ENCODE results near the gene STXBP4. TPM values are rescaled to one million over a fixed set of nuclear protein-coding genes. Genes with fewer than 3 reads are reported as not detected.

Gene STXBP4
- total RNA-seq, 6 experiments from 2014 or later: 9.4 to 12.9 (median 11.4) TPM

DNA sequence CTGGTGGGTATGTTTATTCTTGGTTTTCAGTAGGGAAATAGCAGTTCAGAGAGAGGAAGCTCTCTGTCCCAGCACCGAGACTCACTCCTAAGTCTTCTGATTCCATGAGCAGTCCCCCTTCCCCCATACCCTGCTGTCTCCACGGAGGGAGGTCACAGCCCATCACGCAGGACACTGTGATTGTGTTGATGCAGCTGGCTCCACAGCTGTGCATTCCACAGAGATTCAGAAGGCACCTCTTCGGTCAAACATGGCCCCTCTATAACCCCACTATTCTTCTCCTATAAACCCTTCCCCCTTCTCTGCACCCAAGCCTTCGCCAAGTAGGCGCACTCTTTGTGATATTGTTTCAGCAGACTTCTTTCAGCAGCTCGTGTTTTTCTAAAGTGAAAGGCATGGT, 191.9 kb downstream of the STXBP4 start:
- no peak overlapping the region for H3K4me3 Mint-ChIP-seq
- H3K4me1 Mint-ChIP-seq (ENCODE audit: low read depth): peaks cover 53% of the 10 kb centered on the region
- H3K27me3 Mint-ChIP-seq (ENCODE audit: insufficient read depth): no peaks in the 10 kb centered on the region
- DNase-seq: no peak
- H3K27ac Mint-ChIP-seq: no peak overlapping the region
- no peak for TF ChIP-seq CTCF (IDR thresholded peaks at IDR 0.05)
- peaks cover 4% of the 10 kb centered on the region; the same call in 1 of the 2 replicates for H3K36me3 Mint-ChIP-seq (ENCODE audit: low read depth)
- H3K9me3 Mint-ChIP-seq: no peaks in the 10 kb centered on the region

DNA sequence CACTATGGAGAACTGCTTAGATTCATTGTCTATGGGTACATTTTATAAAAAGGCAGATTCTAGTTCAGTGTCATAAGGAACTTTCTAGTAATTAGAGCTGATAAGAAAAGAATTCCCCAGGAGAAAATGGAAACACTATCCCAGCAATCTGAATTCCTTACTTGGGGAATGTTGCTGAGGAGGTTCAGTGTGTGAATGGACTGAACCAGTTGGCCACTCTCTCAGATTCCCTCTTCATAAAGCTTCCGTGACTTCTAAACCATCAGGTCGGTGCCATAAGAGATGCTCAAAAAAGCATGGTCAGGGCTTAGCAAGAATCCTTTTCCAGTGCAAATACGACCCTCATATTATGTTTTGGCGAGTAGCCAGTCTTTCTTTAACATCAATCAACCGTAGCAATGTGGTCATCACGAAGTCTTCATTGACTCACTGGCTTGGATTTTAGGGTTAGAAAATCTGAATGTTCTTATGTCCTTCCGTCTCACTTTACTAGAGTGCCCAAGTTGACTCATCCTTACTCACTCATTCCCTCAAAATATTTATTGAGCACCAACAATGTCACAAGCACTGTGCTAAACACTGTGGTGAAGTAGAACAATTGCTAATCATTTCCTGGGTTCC, 193.5 kb downstream of the STXBP4 start:
- H3K36me3 Mint-ChIP-seq (ENCODE audit: low read depth): peaks cover 4% of the 10 kb centered on the region; the same call in 1 of the 2 replicates
- H3K4me1 Mint-ChIP-seq (ENCODE audit: low read depth): peaks cover 53% of the 10 kb centered on the region
- H3K4me3 Mint-ChIP-seq: no peak overlapping the region
- H3K9me3 Mint-ChIP-seq: no peaks in the 10 kb centered on the region
- H3K27me3 Mint-ChIP-seq (ENCODE audit: insufficient read depth): no peaks in the 10 kb centered on the region
- no peak overlapping the region for H3K27ac Mint-ChIP-seq
- DNase-seq: peak; percentile 87
- no peak for TF ChIP-seq CTCF (IDR thresholded peaks at IDR 0.05)

DNA sequence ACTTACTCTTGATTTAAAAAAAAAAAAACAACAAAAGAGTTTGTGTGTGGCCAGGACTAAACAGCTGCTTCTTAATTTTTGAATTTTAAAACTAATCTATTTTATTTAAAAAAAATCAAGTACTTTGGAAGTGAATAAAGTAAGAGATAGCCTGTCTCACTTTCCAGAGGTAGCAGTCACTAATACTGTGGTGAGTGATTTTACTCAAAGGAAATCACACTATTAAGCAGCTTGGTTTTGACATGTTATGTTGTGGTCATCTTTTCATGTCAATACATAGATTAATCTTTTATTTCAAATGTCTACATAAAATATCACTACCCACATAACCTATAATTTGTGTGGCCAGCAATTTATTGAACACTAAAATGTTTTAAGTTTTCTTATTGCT, 194.0 kb downstream of the STXBP4 start:
- H3K27me3 Mint-ChIP-seq (ENCODE audit: insufficient read depth): no peaks in the 10 kb centered on the region
- H3K36me3 Mint-ChIP-seq (ENCODE audit: low read depth): peaks cover 4% of the 10 kb centered on the region; the same call in 1 of the 2 replicates
- H3K4me3 Mint-ChIP-seq: no peak overlapping the region
- H3K4me1 Mint-ChIP-seq (ENCODE audit: low read depth): peaks cover 48% of the 10 kb centered on the region
- H3K27ac Mint-ChIP-seq: no peak overlapping the region
- TF ChIP-seq CTCF (IDR thresholded peaks at IDR 0.05): no peak
- DNase-seq: no peak
- H3K9me3 Mint-ChIP-seq: no peaks in the 10 kb centered on the region

DNA sequence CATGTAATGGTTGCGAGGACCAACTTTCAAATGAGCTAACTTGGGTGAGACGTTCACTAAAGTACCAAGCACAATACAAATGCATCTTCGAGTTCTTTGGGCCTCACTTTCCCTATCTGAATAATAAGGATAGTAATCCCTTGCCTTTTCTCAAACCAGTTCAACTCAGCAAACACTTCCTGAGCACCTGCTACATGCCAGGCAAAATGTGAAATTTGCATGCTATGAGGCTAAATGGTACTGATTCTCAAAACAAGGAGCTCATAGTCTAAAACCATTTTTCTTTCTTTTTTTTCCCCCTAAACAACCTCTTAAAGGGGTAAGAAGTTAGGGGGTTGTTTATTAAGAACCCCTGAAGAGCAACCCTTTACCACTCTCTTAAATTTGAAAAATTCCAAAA, 194.8 kb downstream of the STXBP4 start:
- H3K9me3 Mint-ChIP-seq: no peaks in the 10 kb centered on the region
- DNase-seq: no peak
- H3K4me1 Mint-ChIP-seq (ENCODE audit: low read depth): peaks cover 39% of the 10 kb centered on the region
- no peak for TF ChIP-seq CTCF (IDR thresholded peaks at IDR 0.05)
- H3K27me3 Mint-ChIP-seq (ENCODE audit: insufficient read depth): no peaks in the 10 kb centered on the region
- H3K36me3 Mint-ChIP-seq (ENCODE audit: low read depth): peaks cover 4% of the 10 kb centered on the region; the same call in 1 of the 2 replicates
- H3K4me3 Mint-ChIP-seq: no peak overlapping the region
- no peak overlapping the region for H3K27ac Mint-ChIP-seq

- Mint-ChIP-seq H3K9me3 (no peaks in the 10 kb centered on the region), H3K4me3 (no peak overlapping the region), H3K27me3 (ENCODE audit: insufficient read depth) (no peaks in the 10 kb centered on the region), H3K36me3 (ENCODE audit: low read depth) (no peaks in the 10 kb centered on the region), H3K27ac (no peak overlapping the region), H3K4me1 (ENCODE audit: low read depth) (peaks cover 20% of the 10 kb centered on the region)
- no peak for TF ChIP-seq CTCF (IDR thresholded peaks at IDR 0.05)
- DNase-seq: no peak
Measured at GRCh38 chr17:55166506-55166905, 197.9 kb downstream of the STXBP4 start.

All from HFFc6 (cell line).